ENCODE measurements around the gene TMEM164.
A peak's percentile ranks its signal among the peaks of the same experiment; 100 is the strongest.

The TMEM164 gene

DNA sequence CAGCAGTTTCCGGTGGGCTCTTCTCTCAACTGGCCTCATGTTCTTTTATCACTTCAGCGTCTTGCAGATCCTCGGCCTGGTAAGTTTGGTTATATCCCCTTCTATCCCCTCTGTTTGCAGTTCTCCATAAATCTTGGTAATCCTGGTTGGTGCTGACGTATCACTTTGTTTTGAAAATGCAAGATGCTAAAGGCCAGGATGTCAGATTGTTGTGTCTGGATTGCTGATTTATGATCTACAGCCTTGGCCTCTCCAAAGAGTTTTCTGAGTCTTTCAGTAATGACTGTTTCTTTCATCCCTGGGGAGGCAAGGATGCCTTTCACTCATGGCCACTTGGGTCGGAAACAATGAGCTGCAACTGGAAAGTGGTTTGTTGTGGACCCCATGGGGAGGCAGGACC, 168.5 kb downstream of the TMEM164 start:
- TF ChIP-seq, protein P1, sequence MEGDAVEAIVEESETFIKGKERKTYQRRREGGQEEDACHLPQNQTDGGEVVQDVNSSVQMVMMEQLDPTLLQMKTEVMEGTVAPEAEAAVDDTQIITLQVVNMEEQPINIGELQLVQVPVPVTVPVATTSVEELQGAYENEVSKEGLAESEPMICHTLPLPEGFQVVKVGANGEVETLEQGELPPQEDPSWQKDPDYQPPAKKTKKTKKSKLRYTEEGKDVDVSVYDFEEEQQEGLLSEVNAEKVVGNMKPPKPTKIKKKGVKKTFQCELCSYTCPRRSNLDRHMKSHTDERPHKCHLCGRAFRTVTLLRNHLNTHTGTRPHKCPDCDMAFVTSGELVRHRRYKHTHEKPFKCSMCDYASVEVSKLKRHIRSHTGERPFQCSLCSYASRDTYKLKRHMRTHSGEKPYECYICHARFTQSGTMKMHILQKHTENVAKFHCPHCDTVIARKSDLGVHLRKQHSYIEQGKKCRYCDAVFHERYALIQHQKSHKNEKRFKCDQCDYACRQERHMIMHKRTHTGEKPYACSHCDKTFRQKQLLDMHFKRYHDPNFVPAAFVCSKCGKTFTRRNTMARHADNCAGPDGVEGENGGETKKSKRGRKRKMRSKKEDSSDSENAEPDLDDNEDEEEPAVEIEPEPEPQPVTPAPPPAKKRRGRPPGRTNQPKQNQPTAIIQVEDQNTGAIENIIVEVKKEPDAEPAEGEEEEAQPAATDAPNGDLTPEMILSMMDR (conservative IDR thresholded peaks at IDR 0.05) = no peak
- no peak overlapping the region; the same call in 1 of the 2 replicates for H3K27ac ChIP-seq

DNA sequence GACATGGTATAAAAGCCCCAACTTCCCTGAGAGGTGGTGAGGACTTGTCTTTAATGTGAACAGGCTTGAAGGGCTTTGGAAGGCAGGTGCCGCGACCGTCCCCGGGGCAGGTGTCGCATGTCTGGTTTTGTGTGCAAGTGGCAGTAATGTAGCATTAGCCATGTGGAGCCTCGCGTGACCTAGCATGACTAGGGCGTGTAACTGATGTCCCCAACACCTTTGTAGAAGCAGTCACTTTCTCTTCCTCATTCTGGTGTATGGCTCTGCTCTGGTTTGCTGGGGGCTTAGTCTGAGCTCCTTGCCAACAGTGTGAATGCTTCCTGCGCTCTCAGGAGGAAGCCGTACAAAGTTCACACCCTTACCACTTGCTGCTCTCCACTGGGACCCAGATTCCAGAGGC, 169.3 kb downstream of the TMEM164 start:
- peak overlapping the region; percentile 78 for H3K27ac ChIP-seq
- no peak for TF ChIP-seq ZFX (IDR thresholded peaks at IDR 0.05)
- TF ChIP-seq, protein P1 (conservative IDR thresholded peaks at IDR 0.05) = no peak

DNA sequence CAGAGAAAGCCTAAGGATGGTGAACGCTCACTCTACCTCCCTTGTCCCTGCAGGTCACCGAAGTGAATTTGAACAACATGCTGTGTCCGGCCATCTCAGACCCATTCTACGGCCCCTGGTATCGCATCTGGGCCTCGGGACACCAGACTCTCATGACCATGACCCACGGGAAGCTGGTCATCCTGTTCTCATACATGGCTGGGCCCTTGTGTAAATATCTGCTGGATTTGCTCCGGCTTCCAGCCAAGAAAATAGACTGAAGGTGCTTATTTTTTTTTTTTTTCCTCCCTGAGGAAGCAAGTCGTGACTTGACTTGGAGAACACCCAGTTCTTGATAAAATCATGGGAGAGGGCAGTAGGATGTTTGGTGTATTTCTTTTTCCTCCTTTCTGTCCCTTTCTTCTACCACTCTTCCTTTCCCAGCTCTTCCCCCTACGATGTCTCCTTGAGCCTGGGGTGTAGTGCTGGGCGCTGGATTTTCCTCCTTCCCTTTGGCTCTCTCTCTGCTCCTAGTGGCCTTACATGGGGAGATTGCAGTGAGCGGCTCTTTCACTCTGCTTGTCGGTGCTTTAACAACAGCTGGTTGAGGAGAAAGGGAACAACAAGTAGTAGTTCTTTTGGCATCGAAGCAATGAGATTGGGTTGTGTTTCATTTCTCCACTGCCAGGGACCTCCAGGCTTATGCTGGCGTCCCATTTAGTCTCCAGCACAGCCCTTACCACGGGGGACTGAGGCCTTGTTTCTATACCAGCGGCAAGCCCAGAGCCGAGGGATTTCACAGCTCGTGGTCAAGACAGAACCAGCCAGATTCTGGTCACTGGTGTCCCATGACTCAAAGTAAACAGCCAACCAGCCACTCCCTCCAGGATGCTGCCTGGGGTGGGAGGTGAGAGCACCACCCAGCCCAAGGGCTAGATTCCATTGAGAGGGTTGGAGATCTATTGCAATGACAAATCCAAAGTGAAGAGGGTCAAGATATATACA, 170.6 kb downstream of the TMEM164 start:
- TF ChIP-seq, protein P1 (conservative IDR thresholded peaks at IDR 0.05) = no peak
- no peak for TF ChIP-seq ZFX (IDR thresholded peaks at IDR 0.05)
- H3K27ac ChIP-seq = peak overlapping the region; percentile 78

DNA sequence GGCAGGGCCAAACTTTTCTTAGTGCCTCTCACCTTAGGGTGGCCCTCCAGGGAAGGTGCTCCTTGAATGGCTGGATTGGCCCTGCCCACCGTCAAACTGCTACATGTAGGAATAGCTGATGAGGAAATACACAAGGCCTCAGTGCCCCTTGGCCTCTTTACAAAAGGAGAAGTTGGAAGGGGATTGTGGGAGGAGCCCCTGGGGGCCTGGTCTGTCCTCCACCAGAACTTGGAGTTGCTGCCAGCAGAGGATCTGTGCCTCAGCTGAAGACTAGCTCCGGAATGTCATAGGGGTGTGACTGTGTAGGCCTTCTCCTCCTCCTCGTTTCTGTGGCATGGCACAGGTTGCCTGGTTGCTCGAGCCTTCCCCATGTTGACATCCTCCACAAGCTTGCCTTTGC, 172.2 kb downstream of the TMEM164 start:
- H3K27ac ChIP-seq = peak overlapping the region; percentile 78
- TF ChIP-seq ZFX (IDR thresholded peaks at IDR 0.05) = no peak
- TF ChIP-seq, protein P1 (conservative IDR thresholded peaks at IDR 0.05) = no peak

DNA sequence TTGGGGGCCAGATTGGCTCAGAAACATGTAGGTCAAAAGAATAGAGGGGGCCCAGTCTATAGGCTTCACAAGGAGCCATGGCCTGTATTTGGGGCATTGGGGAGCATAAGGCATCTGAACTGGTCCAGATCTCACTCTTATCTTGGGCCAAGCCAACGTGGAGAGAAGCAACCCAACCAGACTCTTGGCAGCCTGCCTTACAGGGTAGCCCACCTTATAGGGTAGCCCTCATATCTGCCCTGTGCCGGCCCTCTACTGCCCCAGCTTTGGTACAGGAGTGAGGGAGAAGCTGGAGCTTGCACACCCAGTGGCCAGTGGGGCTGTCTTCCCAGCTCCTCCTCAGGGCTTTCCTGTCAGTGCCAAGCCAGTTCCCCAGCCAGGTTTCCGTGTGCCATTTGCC, 172.8 kb downstream of the TMEM164 start:
- no peak for TF ChIP-seq ZFX (IDR thresholded peaks at IDR 0.05)
- TF ChIP-seq, protein P1 (conservative IDR thresholded peaks at IDR 0.05) = no peak
- H3K27ac ChIP-seq = peak overlapping the region; percentile 78; the same call in 1 of the 2 replicates

DNA sequence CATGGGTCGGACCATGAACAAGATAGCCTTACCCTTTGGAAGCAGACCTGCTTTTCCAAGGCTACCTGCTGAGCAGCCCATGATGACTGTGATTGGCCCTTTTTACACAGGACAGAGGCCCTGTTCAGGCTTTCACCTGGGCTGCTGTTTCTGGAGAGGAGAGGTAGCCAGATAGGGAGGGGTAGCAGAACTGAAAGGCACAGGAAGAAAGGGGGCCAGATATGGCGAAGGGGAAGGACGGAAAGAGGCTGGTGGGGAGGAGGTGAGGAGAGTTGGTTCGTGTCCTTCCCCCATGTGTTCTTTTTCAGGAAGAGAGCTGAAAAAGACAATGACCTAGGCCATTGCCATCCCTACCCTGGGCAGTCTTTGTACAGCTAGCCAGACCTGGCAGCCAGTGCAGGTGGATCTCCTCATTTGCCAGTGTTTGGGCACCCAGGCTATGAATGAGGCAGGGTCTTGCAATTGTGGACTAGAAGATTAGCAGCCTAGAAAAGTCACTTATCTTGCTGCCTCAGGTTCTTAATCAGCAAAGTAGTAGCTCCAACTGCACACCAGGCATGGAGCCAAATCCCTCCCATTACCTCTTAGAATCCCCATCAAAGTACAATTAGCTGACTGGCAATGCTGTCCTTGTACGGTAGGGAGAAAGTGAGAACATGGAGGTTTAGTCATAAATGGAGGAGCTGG, 175.4 kb downstream of the TMEM164 start:
- TF ChIP-seq ZFX (IDR thresholded peaks at IDR 0.05) = no peak
- TF ChIP-seq, protein P1 (conservative IDR thresholded peaks at IDR 0.05) = no peak
- H3K27ac ChIP-seq = no peak overlapping the region

Measured in C4-2B (cell line).